Measurements from ENCODE around the gene NHEJ1.

The NHEJ1 gene

GRCh38 chr2:219160186-219161017 is at the start of gene NHEJ1:
Gene NHEJ1 (minus strand): TSS chr2:219160815. CDS start chr2:219158362, 2,453 bp downstream.
- DNase-seq (ENCODE audit: low read depth): peak; percentile 60
- peak; percentile 76 for TF ChIP-seq CTCF (IDR thresholded peaks at IDR 0.05; ENCODE audit: control insufficient read depth, extremely low read depth, insufficient read depth)
- H3K4me3 ChIP-seq (ENCODE audit: low read depth, low read length): peak within 1 kb of the TSS; percentile 60

GRCh38 chr2:219209236-219210195 is 48.9 kb upstream of the NHEJ1 start:
- no peak for TF ChIP-seq CTCF (IDR thresholded peaks at IDR 0.05; ENCODE audit: control insufficient read depth, extremely low read depth, insufficient read depth)
- H3K4me3 ChIP-seq (ENCODE audit: low read depth, low read length): no peak overlapping the region
- no peak for DNase-seq (ENCODE audit: low read depth)

- H3K4me3 ChIP-seq (ENCODE audit: low read depth, low read length): no peak overlapping the region; the same call in 1 of the 2 replicates
- no peak for TF ChIP-seq CTCF (IDR thresholded peaks at IDR 0.05; ENCODE audit: control insufficient read depth, extremely low read depth, insufficient read depth)
- DNase-seq (ENCODE audit: low read depth): no peak
These were observed 47.5 kb upstream of the NHEJ1 start for GRCh38 chr2:219207884-219208740.

DNA sequence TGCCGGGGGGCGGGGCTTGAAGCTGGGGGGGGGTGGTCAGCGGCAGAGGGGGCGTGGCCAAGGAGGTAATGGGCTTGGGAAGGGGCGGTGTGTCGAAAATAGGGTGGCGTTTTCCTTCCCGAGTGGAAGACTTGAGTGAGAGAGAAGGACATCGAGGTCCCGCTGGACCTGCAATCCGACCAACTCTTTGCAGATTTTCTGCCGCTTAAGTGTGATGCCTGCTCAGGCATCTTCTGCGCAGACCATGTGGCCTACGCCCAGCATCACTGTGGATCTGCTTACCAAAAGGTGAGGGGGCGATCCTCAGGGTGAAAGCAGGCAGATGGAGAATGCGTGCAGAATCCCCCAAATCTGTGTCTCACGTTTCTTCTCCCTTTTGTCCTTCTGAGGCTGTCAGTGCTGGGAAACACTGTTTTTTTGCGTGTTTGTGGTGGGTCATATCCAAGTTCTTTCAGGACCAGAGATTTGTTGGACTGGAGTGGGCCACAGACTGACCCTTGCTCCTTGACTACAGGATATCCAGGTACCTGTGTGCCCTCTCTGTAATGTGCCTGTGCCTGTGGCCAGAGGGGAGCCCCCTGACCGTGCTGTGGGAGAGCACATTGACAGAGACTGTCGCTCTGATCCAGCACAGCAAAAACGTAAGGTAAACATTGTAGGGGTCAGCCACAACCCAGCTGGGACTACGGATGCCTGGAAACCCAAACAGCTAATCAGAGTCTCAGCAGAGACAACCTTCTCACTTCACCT is 46.7 kb upstream of the NHEJ1 start:
- no peak for DNase-seq (ENCODE audit: low read depth)
- no peak for TF ChIP-seq CTCF (IDR thresholded peaks at IDR 0.05; ENCODE audit: control insufficient read depth, extremely low read depth, insufficient read depth)
- H3K4me3 ChIP-seq (ENCODE audit: low read depth, low read length): peak overlapping the region; percentile 74

DNA sequence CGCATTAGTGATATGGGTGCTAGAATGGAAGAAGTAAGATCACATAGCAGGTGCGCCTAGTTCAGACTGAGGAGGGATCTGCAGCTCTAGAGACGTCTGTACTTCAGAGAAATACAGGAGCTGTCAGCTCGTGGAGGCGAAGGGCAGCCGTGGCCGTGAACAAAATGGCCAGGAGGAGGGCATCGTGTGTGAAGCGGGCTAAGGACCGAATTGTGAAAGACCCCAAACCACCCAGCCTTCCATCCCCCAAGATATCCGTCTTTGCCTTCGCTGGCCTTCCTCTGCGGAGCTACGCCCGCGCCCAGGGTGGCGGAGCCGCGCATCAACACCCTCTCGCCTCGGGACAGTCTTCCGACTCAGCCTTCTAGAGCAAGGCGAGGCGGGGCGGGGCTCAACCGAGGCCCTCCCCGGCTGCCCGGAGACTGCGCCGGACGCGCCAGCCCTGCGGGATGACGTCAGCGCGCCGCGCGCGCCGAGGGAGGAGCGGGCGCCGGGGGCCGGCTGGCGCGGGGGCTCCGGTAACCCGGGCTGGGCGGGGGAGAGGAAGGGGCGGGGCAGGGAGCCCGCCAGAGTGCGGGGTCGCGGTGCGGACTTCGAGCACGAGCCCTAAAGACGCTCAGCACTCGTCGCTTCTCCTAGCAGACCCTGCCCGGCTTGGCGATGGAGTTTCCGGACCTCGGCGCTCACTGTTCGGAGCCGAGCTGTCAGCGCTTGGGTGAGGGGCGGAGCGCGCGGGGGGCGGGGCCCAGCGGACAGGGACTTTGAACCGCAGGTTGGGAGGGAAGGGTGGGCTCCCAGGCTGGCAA is 45.9 kb upstream of the NHEJ1 start, which contains the start of gene ZFAND2B:
TSS of gene ZFAND2B (plus strand) at position 455 of the 806 bp plus-strand sequence. CDS start at position 661, 206 bp downstream.
- DNase-seq (ENCODE audit: low read depth): peak; percentile 54
- TF ChIP-seq CTCF (IDR thresholded peaks at IDR 0.05; ENCODE audit: control insufficient read depth, extremely low read depth, insufficient read depth): no peak
- H3K4me3 ChIP-seq (ENCODE audit: low read depth, low read length): peak within 1 kb of the TSS; percentile 74

Data from LNCaP clone FGC (cell line).